ENCODE measurements around the gene METAP2. TPM values are rescaled to one million over a fixed set of nuclear protein-coding genes. Genes with fewer than 3 reads are reported as not detected.

The METAP2 gene
- total and polyA plus RNA-seq, 12 donors: 41.3 to 86.4 (median 58.4) TPM

DNA sequence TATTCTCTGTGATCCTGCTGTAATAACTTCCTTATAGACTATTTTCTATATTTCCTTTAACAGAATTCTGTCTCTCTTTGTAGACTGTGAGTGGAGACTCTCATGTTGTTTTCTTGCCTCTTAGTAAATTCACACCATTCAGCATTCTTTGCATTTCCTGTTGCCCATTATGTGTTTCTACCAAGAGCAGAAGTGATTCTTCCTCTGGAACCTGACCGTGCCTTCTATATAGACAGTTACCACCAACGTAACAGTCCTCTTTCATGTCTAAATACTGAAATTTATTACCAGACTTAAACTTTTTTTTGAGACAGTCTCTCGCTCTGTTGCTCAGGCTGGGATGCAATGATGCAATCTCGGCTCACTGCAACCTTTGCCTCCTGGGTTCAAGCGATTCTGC, 31.1 kb downstream of the METAP2 start:
- Histone ChIP-seq H3K27ac (peak overlapping the region in 1 of 10 donors; percentile 55), H3K36me3 (peaks cover 0 to 99% (median 43%) of the 10 kb centered on the region in 9 donors), H3K4me1 (no peaks in the 10 kb centered on the region), H3K9me3 (no peaks in the 10 kb centered on the region), H3K4me3 (no peak overlapping the region), H3K27me3 (no peaks in the 10 kb centered on the region)
- TF ChIP-seq, protein P1, sequence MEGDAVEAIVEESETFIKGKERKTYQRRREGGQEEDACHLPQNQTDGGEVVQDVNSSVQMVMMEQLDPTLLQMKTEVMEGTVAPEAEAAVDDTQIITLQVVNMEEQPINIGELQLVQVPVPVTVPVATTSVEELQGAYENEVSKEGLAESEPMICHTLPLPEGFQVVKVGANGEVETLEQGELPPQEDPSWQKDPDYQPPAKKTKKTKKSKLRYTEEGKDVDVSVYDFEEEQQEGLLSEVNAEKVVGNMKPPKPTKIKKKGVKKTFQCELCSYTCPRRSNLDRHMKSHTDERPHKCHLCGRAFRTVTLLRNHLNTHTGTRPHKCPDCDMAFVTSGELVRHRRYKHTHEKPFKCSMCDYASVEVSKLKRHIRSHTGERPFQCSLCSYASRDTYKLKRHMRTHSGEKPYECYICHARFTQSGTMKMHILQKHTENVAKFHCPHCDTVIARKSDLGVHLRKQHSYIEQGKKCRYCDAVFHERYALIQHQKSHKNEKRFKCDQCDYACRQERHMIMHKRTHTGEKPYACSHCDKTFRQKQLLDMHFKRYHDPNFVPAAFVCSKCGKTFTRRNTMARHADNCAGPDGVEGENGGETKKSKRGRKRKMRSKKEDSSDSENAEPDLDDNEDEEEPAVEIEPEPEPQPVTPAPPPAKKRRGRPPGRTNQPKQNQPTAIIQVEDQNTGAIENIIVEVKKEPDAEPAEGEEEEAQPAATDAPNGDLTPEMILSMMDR (IDR thresholded peaks at IDR 0.05): no peak
- intact Hi-C loops (cut with DNase I): no loop called here
- DNase-seq (no peak), ATAC-seq (no peak)
- 93 to 98% methylated on average over 5 of the region's 5 CpGs for WGBS, 2 donors

DNA sequence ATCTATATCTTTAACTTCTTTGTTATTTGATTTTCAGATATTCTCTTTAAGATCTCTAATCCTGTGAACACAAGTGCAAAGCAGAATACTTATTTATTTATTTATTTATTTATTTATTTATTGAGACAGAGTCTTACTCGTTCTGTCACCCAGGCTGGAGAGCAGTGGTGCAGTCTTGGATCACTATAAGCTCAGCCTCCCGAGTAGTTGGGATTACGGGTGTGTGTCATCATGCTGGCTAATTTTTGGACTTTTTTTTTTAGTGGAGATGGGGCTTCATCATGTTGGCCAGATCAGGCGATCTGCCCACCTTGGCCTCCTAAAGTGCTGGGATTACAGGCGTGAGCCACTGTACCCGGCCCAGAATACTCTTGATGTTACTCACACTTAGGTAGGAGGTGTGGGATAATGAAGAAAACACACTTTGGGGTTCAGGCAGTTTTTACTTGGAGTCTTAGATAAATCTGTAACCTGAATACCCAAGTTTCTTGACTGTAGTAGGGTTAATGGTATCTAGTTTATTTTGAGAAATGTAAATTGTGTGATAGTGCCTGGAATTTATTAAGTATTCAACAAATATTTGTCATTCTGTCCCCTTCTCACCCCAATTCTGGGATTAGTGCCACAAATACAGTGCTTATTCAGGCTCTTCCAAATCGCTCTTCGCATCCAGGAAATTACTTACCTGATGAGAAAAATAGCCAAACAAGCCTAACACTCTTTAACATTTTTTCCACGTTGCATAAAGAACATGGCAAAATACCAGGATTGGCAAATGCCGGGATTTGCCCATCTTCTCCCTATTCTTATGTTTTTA, 33.0 kb downstream of the METAP2 start:
- ATAC-seq: no peak
- Histone ChIP-seq H3K4me1 (no peaks in the 10 kb centered on the region), H3K4me3 (no peak overlapping the region), H3K9me3 (no peaks in the 10 kb centered on the region), H3K27me3 (no peaks in the 10 kb centered on the region), H3K27ac (no peak overlapping the region), H3K36me3 (peaks cover 0 to 98% (median 58%) of the 10 kb centered on the region in 9 donors)
- WGBS, 2 donors: 91 to 97% methylated on average over 10 of the region's 10 CpGs
- DNase-seq: no peak
- intact Hi-C loops (cut with DNase I): no loop called here
- TF ChIP-seq, protein P1 (IDR thresholded peaks at IDR 0.05): no peak

DNA sequence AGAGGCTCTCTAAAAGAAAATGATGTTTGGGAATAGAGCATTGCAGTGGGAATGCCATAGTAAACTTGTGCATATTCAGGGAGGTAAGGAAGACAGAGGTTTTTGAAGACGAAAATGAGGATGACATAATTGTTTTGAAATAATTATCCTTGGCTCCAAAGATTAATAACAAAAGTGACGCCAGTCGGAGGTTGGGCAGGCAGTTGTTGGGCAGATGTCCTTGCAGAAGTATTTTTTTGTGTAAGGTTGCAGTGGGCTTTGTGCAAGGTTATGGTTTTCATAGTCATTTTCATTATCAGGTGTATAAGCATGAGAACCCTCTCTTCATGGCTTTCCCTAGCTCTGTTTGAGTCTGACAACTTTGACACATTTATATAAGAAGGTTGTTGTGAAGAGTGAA, 35.3 kb downstream of the METAP2 start:
- no peaks in the 10 kb centered on the region for H3K9me3 ChIP-seq
- H3K4me1 ChIP-seq: no peaks in the 10 kb centered on the region
- TF ChIP-seq, protein P1 (IDR thresholded peaks at IDR 0.05): no peak
- H3K27me3 ChIP-seq: no peaks in the 10 kb centered on the region
- H3K36me3 ChIP-seq: peaks cover 0 to 100% (median 75%) of the 10 kb centered on the region in 9 donors
- 74 to 88% methylated on average over 3 of the region's 3 CpGs for WGBS, 2 donors
- H3K4me3 ChIP-seq: no peak overlapping the region
- H3K27ac ChIP-seq: no peak overlapping the region
- ATAC-seq (no peak), DNase-seq (no peak)
- intact Hi-C loops (cut with DNase I): no loop called here

DNA sequence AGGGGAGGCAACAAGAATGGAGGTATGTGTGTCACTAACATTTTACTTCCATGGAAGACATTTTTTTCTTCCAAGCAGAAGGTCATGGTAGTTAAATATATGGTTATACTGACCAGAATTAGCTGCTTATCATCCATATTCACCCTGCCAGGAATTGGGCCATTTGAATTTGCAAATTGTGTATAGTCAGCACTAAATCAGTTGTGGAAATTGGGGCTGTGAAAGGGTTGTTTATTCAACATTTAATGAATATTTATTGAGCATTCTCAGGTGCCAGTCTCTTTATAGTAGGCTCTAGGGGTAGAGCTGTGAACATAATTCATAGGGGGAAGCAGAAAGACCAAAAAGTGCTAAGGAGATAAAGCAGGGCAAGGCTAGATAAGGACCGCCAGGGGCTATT, 38.0 kb downstream of the METAP2 start:
- TF ChIP-seq, protein P1 (IDR thresholded peaks at IDR 0.05): no peak
- Histone ChIP-seq H3K9me3 (no peaks in the 10 kb centered on the region), H3K27ac (no peak overlapping the region), H3K4me3 (no peak overlapping the region), H3K4me1 (no peaks in the 10 kb centered on the region), H3K27me3 (no peaks in the 10 kb centered on the region), H3K36me3 (peaks cover 0 to 89% (median 51%) of the 10 kb centered on the region in 9 donors)
- 73 to 91% methylated on average over 1 of the region's 1 CpG for WGBS, 2 donors
- ATAC-seq (no peak), DNase-seq (no peak)
- intact Hi-C loops (cut with DNase I): no loop called here

All from heart right ventricle (tissue), 16 donors.